K562 (cell line): ENCODE data around the gene SCAMP2. TPM values are rescaled to one million over a fixed set of nuclear protein-coding genes. Genes with fewer than 3 reads are reported as not detected.

Experiments used
- ATF1 ChIP-seq, 2 experiments: fragments of 450-650 bp in 1 of 2; IDR thresholded peaks; 2 replicates each; pipeline ENCODE4 v1.6.1; 2016; ENCODE audit warnings: missing compliant biosample characterization in 1 of 2, missing genetic modification characterization in 1 of 2
- EP400 ChIP-seq: fragments of 450-650 bp; IDR thresholded peaks from 2 replicates; pipeline ENCODE4 v1.6.1; 2017; ENCODE audit warnings: antibody characterized with exemption, mild to moderate bottlenecking, moderate library complexity
- ERF ChIP-seq: fragments of 450-650 bp; formaldehyde crosslinking; IDR thresholded peaks from 2 replicates; pipeline ENCODE4 v1.4.0; 2020; ENCODE audit warnings: mild to moderate bottlenecking, mixed read lengths
- KAT7 ChIP-seq: sonication (generic); formaldehyde crosslinking; IDR thresholded peaks from 2 replicates; pipeline ENCODE4 v1.8.0; 2022; ENCODE audit warnings: missing genetic modification reagents, mild to moderate bottlenecking, borderline replicate concordance
- KAT8 ChIP-seq: fragments of 450-650 bp; IDR thresholded peaks from 2 replicates; pipeline ENCODE4 v1.6.1; 2016; ENCODE audit warnings: low read depth, mild to moderate bottlenecking
- LCOR ChIP-seq: sonication (generic); formaldehyde crosslinking; IDR thresholded peaks from 2 replicates; pipeline ENCODE4 v1.8.0; 2022; ENCODE audit warnings: mild to moderate bottlenecking, missing genetic modification reagents
- NCOA1 ChIP-seq: fragments of 450-650 bp; IDR thresholded peaks from 2 replicates; pipeline ENCODE4 v1.6.1; 2016; ENCODE audit warnings: low read depth
- PML ChIP-seq: IDR thresholded peaks from 2 replicates; pipeline ENCODE4 v1.6.1; 2012; ENCODE audit warnings: low read length, inconsistent platforms
- SMAD4 ChIP-seq: fragments of 250-450 bp; sonication (Bioruptor Pico); conservative IDR thresholded peaks from 2 replicates; pipeline ENCODE4 v1.8.0; 2021; ENCODE audit warnings: inconsistent platforms, mild to moderate bottlenecking, moderate library complexity
- SOX6 ChIP-seq: fragments of 450-650 bp; IDR thresholded peaks from 2 replicates; pipeline ENCODE4 v1.6.1; 2014; ENCODE audit warnings: mild to moderate bottlenecking
- SP1 ChIP-seq: sonication (generic); formaldehyde crosslinking; IDR thresholded peaks from 2 replicates; pipeline ENCODE4 v1.8.1; 2022; ENCODE audit warnings: mild to moderate bottlenecking, missing genetic modification reagents
- SP2 ChIP-seq: IDR thresholded peaks from 2 replicates; pipeline ENCODE4 v1.6.1; 2011; ENCODE audit warnings: mild to moderate bottlenecking, low read depth, low read length, moderate library complexity; ENCODE audit not compliant: poor library complexity, severe bottlenecking; ENCODE audit errors: extremely low read depth
- SUPT5H ChIP-seq: fragments of 450-650 bp; IDR thresholded peaks from 2 replicates; pipeline ENCODE4 v1.6.1; 2016
- TOE1 ChIP-seq, 2 experiments: fragments of 450-650 bp in 1 of 2; sonication (generic) in 1 of 2; formaldehyde crosslinking in 1 of 2; IDR thresholded peaks; 2 replicates each; pipeline versions ENCODE4 v1.7.1 to v1.8.0; 2016 to 2022; ENCODE audit warnings: borderline replicate concordance in 2 of 2, mild to moderate bottlenecking in 2 of 2, antibody characterized with exemption in 1 of 2, inconsistent platforms in 1 of 2, low read depth in 1 of 2, missing genetic modification reagents in 1 of 2, moderate library complexity in 1 of 2
- ZKSCAN8 ChIP-seq: fragments of 200-800 bp; sonication (Bioruptor generic); IDR thresholded peaks from 2 replicates; pipeline ENCODE4 v1.6.1; 2016; ENCODE audit warnings: missing genetic modification characterization, missing compliant biosample characterization
- ZNF239 ChIP-seq: fragments of 250-450 bp; sonication (Bioruptor Pico); IDR thresholded peaks from 2 replicates; pipeline ENCODE4 v1.4.0; 2020; ENCODE audit warnings: mild to moderate bottlenecking
- ZNF444 ChIP-seq: fragments of 250-450 bp; sonication (Bioruptor Pico); IDR thresholded peaks from 2 replicates; pipeline ENCODE4 v1.4.0; 2020; ENCODE audit warnings: mild to moderate bottlenecking, moderate library complexity
- ZZZ3 ChIP-seq: fragments of 450-650 bp; IDR thresholded peaks from 2 replicates; pipeline ENCODE4 v1.6.1; 2016; ENCODE audit warnings: antibody characterized with exemption, mild to moderate bottlenecking, moderate library complexity
- polyA plus RNA-seq, 8 experiments: library from polyadenylated mRNA; depleted of rRNA in 4 of 8; stranded (reverse) in 5 of 8; unstranded in 3 of 8; fragments of >200 nt; fragmentation: Nextera tagmentation in 2 of 8; fragmentation: Illumina TruSeq in 1 of 8; extraction: Ambion mirVana in 2 of 8; extraction: Trizol in 1 of 8; gene quantifications; 2 replicates each; pipeline versions ENCODE4 v1.2.1 to v1.2.3, GENCODE V29; 2011 to 2014; ENCODE audit warnings: inconsistent platforms in 1 of 8, missing spikeins in 1 of 8
- total RNA-seq, 7 experiments: library from RNA; depleted of rRNA in 6 of 7; stranded (reverse); fragments of >200 nt in 6 of 7; fragmentation: Illumina TruSeq in 2 of 7; extraction: Trizol in 2 of 7; gene quantifications; 2 replicates each; pipeline versions ENCODE4 v1.2.1 to v1.2.3, GENCODE V29; 2011 to 2021; ENCODE audit warnings: low replicate concordance in 1 of 7
- TF ChIP-seq, protein P1 (sequence below): fragments of 250-450 bp; sonication (Bioruptor Pico); IDR thresholded peaks from 2 replicates; pipeline ENCODE4 v1.5.0; 2021
- TF ChIP-seq, protein P2 (sequence below): IDR thresholded peaks from 2 replicates; pipeline ENCODE4 v1.6.1; 2012; ENCODE audit warnings: low read depth, low read length, improper control_type of control experiment, borderline replicate concordance

SCAMP2 gene
- total and polyA plus RNA-seq, 9 of the 15 experiments (the other 6 are each of a cell fraction or from before 2014, with no cell fraction given): 5.9 to 61.1 (median 20.1) TPM

DNA sequence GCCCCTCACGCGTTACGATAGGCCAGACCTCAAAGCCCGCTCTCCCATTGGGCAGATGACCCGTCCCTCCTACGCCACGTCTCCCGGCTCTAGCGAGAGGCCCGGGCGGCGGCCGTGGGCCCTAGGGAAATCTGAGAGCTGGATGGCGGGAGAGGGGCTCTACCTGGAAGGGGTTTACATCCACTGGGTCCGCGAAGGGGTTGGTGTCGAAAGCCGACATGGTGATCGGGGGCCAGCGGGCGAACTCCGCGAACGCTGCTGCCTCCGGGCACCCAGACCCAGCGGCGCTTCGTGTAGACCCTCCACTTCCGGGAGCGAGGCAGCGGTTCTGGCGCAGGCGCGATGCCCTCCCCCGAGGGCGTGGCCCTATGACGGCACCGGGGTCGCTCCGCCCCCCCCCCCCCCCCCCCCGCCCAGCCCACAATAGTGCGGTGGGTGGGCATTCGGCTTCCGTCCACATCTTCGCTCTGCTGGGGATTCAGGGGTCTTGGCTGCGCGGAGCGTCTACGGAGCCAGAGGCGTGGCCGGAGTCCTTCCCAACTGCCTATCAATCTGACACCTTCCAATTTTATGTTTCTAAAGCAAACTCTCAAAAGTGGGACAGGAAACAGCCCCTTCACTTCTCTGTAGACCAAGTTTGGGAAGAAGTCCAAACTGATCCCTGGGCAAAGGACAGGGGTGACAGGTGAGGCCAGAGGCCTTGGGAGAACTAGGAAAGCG lies at the start of gene SCAMP2 (continued):
- TF ChIP-seq KAT7 (CRISPR knock-in tag) (peak; percentile 89), ZKSCAN8 (CRISPR knock-in tag) (no peak), NCOA1 (no peak), TOE1 (IDR thresholded peaks at IDR 0.05; ENCODE audit: borderline replicate concordance) (peak; percentile 87), TOE1 (CRISPR knock-in tag; IDR thresholded peaks at IDR 0.05; ENCODE audit: borderline replicate concordance, low read depth) (no peak), ZZZ3 (0 out of 2 replicates have a peak, but pooled peaks have one; percentile 64), ZNF239 (CRISPR knock-in tag) (no peak), ZNF444 (CRISPR knock-in tag) (no peak), SUPT5H (peak; percentile 96), EP400 (peak; percentile 98), ERF (peak; percentile 65; the same call in 1 of the 2 replicates), SOX6 (0 out of 2 replicates have a peak, but pooled peaks have one; percentile 10), SP2 (peak; percentile 72), SP1 (CRISPR knock-in tag) (peak; percentile 78), SMAD4 (CRISPR knock-in tag) (0 out of 2 replicates have a peak, but pooled peaks have one; percentile 55), KAT8 (no peak), LCOR (CRISPR knock-in tag) (peak; percentile 78), ATF1 (CRISPR knock-in tag; IDR thresholded peaks at IDR 0.05) (no peak; the same call in 1 of the 2 replicates), ATF1 (tag; IDR thresholded peaks at IDR 0.05) (peak; percentile 94), PML (peak; percentile 73; the same call in 1 of the 2 replicates)
- TF ChIP-seq, protein P1, sequence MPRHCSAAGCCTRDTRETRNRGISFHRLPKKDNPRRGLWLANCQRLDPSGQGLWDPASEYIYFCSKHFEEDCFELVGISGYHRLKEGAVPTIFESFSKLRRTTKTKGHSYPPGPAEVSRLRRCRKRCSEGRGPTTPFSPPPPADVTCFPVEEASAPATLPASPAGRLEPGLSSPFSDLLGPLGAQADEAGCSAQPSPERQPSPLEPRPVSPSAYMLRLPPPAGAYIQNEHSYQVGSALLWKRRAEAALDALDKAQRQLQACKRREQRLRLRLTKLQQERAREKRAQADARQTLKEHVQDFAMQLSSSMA (CRISPR knock-in tag): no peak
- TF ChIP-seq, protein P2, sequence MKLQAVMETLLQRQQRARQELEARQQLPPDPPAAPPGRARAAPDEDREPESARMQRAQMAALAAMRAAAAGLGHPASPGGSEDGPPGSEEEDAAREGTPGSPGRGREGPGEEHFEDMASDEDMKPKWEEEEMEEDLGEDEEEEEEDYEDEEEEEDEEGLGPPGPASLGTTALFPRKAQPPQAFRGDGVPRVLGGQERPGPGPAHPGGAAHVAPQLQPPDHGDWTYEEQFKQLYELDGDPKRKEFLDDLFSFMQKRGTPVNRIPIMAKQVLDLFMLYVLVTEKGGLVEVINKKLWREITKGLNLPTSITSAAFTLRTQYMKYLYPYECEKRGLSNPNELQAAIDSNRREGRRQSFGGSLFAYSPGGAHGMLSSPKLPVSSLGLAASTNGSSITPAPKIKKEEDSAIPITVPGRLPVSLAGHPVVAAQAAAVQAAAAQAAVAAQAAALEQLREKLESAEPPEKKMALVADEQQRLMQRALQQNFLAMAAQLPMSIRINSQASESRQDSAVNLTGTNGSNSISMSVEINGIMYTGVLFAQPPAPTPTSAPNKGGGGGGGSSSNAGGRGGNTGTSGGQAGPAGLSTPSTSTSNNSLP: no peak
